ENCODE data around the gene SERTAD1.

The SERTAD1 gene

GRCh38 chr19:40396886-40397567, 28.8 kb downstream of the SERTAD1 start:
- TF ChIP-seq SIN3A (IDR thresholded peaks at IDR 0.05; ENCODE audit: borderline replicate concordance, insufficient read depth, low read length), result no peak
- TF ChIP-seq, protein P1, sequence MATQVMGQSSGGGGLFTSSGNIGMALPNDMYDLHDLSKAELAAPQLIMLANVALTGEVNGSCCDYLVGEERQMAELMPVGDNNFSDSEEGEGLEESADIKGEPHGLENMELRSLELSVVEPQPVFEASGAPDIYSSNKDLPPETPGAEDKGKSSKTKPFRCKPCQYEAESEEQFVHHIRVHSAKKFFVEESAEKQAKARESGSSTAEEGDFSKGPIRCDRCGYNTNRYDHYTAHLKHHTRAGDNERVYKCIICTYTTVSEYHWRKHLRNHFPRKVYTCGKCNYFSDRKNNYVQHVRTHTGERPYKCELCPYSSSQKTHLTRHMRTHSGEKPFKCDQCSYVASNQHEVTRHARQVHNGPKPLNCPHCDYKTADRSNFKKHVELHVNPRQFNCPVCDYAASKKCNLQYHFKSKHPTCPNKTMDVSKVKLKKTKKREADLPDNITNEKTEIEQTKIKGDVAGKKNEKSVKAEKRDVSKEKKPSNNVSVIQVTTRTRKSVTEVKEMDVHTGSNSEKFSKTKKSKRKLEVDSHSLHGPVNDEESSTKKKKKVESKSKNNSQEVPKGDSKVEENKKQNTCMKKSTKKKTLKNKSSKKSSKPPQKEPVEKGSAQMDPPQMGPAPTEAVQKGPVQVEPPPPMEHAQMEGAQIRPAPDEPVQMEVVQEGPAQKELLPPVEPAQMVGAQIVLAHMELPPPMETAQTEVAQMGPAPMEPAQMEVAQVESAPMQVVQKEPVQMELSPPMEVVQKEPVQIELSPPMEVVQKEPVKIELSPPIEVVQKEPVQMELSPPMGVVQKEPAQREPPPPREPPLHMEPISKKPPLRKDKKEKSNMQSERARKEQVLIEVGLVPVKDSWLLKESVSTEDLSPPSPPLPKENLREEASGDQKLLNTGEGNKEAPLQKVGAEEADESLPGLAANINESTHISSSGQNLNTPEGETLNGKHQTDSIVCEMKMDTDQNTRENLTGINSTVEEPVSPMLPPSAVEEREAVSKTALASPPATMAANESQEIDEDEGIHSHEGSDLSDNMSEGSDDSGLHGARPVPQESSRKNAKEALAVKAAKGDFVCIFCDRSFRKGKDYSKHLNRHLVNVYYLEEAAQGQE (IDR thresholded peaks at IDR 0.05; ENCODE audit: insufficient read depth in 1 of 2, low read depth in 2 of 2, low read length in 2 of 2), result no peak
- no peak for TF ChIP-seq FOXP2 (optimal IDR thresholded peaks at IDR 0.05; ENCODE audit: borderline replicate concordance, extremely low read depth, extremely low read length, insufficient read depth)
- TF ChIP-seq POLR2AphosphoS5 (IDR thresholded peaks at IDR 0.05; ENCODE audit: low read depth, low read length), result no peak
- no peak for TF ChIP-seq TAF1 (IDR thresholded peaks at IDR 0.05; ENCODE audit: borderline replicate concordance, insufficient read depth, low read length)

- no peak for TF ChIP-seq SIN3A (IDR thresholded peaks at IDR 0.05; ENCODE audit: borderline replicate concordance, insufficient read depth, low read length)
- TF ChIP-seq, protein P1 (IDR thresholded peaks at IDR 0.05; ENCODE audit: insufficient read depth in 1 of 2, low read depth in 2 of 2, low read length in 2 of 2), result no peak
- TF ChIP-seq TAF1 (IDR thresholded peaks at IDR 0.05; ENCODE audit: borderline replicate concordance, insufficient read depth, low read length), result no peak
- no peak for TF ChIP-seq FOXP2 (optimal IDR thresholded peaks at IDR 0.05; ENCODE audit: borderline replicate concordance, extremely low read depth, extremely low read length, insufficient read depth)
- TF ChIP-seq POLR2AphosphoS5 (IDR thresholded peaks at IDR 0.05; ENCODE audit: low read depth, low read length), result no peak
These were observed 29.8 kb downstream of the SERTAD1 start for GRCh38 chr19:40395956-40396355.

GRCh38 chr19:40394816-40395210, 31.0 kb downstream of the SERTAD1 start:
- TF ChIP-seq TAF1 (IDR thresholded peaks at IDR 0.05; ENCODE audit: borderline replicate concordance, insufficient read depth, low read length) (no peak), POLR2AphosphoS5 (IDR thresholded peaks at IDR 0.05; ENCODE audit: low read depth, low read length) (no peak), SIN3A (IDR thresholded peaks at IDR 0.05; ENCODE audit: borderline replicate concordance, insufficient read depth, low read length) (no peak)
- TF ChIP-seq, protein P1 (IDR thresholded peaks at IDR 0.05; ENCODE audit: insufficient read depth in 1 of 2, low read depth in 2 of 2, low read length in 2 of 2), result no peak

- TF ChIP-seq SIN3A (IDR thresholded peaks at IDR 0.05; ENCODE audit: borderline replicate concordance, insufficient read depth, low read length) (no peak), POLR2AphosphoS5 (IDR thresholded peaks at IDR 0.05; ENCODE audit: low read depth, low read length) (no peak)
- TF ChIP-seq, protein P1 (IDR thresholded peaks at IDR 0.05; ENCODE audit: insufficient read depth in 1 of 2, low read depth in 2 of 2, low read length in 2 of 2), result no peak
These were observed 31.6 kb downstream of the SERTAD1 start for GRCh38 chr19:40393894-40394815.

Measured in PFSK-1 (cell line).